ENCODE data around the gene AATF. TPM values are rescaled to one million over a fixed set of nuclear protein-coding genes. Genes with fewer than 3 reads are reported as not detected.
A peak's percentile ranks its signal among the peaks of the same experiment; 100 is the strongest.

AATF gene
- total RNA-seq, 1 experiment from 2014 or later = 61.0 TPM

DNA sequence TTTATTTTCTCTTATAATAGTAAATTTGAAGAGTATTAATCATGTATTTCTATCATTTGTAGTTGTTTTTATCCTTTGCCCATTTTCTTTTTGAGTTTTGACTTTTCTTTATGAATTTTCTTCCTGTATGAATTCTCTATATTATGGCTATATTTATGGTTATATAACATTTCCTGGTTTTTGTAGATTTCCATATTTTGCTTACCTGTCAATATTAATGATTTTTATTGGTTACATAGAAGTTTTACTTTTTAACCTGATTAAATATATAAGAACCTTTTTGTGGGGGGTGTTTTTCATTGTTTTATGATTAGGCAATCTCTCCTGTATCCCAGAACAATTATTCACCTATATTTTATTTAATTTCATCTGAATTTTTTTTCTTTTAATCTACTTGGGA is 93.2 kb downstream of the AATF start (continued):
- TF ChIP-seq, protein P1, sequence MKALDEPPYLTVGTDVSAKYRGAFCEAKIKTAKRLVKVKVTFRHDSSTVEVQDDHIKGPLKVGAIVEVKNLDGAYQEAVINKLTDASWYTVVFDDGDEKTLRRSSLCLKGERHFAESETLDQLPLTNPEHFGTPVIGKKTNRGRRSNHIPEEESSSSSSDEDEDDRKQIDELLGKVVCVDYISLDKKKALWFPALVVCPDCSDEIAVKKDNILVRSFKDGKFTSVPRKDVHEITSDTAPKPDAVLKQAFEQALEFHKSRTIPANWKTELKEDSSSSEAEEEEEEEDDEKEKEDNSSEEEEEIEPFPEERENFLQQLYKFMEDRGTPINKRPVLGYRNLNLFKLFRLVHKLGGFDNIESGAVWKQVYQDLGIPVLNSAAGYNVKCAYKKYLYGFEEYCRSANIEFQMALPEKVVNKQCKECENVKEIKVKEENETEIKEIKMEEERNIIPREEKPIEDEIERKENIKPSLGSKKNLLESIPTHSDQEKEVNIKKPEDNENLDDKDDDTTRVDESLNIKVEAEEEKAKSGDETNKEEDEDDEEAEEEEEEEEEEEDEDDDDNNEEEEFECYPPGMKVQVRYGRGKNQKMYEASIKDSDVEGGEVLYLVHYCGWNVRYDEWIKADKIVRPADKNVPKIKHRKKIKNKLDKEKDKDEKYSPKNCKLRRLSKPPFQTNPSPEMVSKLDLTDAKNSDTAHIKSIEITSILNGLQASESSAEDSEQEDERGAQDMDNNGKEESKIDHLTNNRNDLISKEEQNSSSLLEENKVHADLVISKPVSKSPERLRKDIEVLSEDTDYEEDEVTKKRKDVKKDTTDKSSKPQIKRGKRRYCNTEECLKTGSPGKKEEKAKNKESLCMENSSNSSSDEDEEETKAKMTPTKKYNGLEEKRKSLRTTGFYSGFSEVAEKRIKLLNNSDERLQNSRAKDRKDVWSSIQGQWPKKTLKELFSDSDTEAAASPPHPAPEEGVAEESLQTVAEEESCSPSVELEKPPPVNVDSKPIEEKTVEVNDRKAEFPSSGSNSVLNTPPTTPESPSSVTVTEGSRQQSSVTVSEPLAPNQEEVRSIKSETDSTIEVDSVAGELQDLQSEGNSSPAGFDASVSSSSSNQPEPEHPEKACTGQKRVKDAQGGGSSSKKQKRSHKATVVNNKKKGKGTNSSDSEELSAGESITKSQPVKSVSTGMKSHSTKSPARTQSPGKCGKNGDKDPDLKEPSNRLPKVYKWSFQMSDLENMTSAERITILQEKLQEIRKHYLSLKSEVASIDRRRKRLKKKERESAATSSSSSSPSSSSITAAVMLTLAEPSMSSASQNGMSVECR (CRISPR knock-in tag; IDR thresholded peaks at IDR 0.05; ENCODE audit: borderline replicate concordance) = no peak

DNA sequence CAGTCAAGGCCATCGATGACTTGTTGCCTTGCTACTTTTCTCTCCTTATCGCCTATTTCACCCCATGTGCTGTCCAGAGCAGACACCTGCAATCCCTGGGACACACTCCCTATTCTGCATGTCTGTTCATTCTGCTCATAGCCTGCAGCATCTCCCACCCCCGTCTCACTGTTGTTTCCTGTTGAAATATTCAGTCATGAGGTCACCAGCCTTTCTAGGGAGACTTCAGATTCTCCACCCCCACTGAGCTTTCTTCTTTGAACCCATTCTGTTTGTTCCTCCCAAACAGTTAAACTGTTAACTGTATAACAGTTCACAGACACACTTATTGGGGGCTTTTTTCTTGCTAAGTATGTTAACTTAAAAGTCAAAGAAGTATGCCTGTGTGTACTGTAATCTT is 94.4 kb downstream of the AATF start:
- ChIA-PET POLR2A (no interaction called here), CTCF (interaction anchor here (0.6 kb wide), 1 partner anchor 440 kb away, joined by 3 read pairs; no protein-coding TSS in a partner anchor)
- Mint-ChIP-seq H3K36me3 (peaks cover 3% of the 10 kb centered on the region), H3K27ac (peak overlapping the region; percentile 92), H3K4me1 (peaks cover 46% of the 10 kb centered on the region), H3K4me3 (no peak overlapping the region), H3K27me3 (ENCODE audit: low read depth) (no peaks in the 10 kb centered on the region), H3K9me3 (peaks cover 3% of the 10 kb centered on the region)
- DNase-seq (ENCODE audit: low spot score) (no peak), ATAC-seq (no peak)
- TF ChIP-seq FOXP1 (CRISPR knock-in tag; IDR thresholded peaks at IDR 0.05; ENCODE audit: borderline replicate concordance) (no peak), ZNF263 (CRISPR knock-in tag; IDR thresholded peaks at IDR 0.05; ENCODE audit: low read depth) (no peak), EMX1 (CRISPR knock-in tag; IDR thresholded peaks at IDR 0.05) (no peak), ZNF138 (CRISPR knock-in tag; conservative IDR thresholded peaks at IDR 0.05) (no peak), RORB (CRISPR knock-in tag; IDR thresholded peaks at IDR 0.05) (no peak), ZNF416 (CRISPR knock-in tag; IDR thresholded peaks at IDR 0.05) (no peak), GTF2I (CRISPR knock-in tag; conservative IDR thresholded peaks at IDR 0.05) (no peak), NFYB (CRISPR knock-in tag; conservative IDR thresholded peaks at IDR 0.05; ENCODE audit: low read depth) (no peak), OVOL2 (CRISPR knock-in tag; IDR thresholded peaks at IDR 0.05; ENCODE audit: borderline replicate concordance) (no peak), FOXJ3 (CRISPR knock-in tag; IDR thresholded peaks at IDR 0.05; ENCODE audit: borderline replicate concordance) (no peak), NR1H2 (CRISPR knock-in tag; IDR thresholded peaks at IDR 0.05) (no peak), KAT7 (CRISPR knock-in tag; IDR thresholded peaks at IDR 0.05; ENCODE audit: borderline replicate concordance) (no peak)
- TF ChIP-seq, protein P2, sequence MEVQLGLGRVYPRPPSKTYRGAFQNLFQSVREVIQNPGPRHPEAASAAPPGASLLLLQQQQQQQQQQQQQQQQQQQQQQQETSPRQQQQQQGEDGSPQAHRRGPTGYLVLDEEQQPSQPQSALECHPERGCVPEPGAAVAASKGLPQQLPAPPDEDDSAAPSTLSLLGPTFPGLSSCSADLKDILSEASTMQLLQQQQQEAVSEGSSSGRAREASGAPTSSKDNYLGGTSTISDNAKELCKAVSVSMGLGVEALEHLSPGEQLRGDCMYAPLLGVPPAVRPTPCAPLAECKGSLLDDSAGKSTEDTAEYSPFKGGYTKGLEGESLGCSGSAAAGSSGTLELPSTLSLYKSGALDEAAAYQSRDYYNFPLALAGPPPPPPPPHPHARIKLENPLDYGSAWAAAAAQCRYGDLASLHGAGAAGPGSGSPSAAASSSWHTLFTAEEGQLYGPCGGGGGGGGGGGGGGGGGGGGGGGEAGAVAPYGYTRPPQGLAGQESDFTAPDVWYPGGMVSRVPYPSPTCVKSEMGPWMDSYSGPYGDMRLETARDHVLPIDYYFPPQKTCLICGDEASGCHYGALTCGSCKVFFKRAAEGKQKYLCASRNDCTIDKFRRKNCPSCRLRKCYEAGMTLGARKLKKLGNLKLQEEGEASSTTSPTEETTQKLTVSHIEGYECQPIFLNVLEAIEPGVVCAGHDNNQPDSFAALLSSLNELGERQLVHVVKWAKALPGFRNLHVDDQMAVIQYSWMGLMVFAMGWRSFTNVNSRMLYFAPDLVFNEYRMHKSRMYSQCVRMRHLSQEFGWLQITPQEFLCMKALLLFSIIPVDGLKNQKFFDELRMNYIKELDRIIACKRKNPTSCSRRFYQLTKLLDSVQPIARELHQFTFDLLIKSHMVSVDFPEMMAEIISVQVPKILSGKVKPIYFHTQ (CRISPR knock-in tag; IDR thresholded peaks at IDR 0.05) = no peak
- TF ChIP-seq, protein P3, sequence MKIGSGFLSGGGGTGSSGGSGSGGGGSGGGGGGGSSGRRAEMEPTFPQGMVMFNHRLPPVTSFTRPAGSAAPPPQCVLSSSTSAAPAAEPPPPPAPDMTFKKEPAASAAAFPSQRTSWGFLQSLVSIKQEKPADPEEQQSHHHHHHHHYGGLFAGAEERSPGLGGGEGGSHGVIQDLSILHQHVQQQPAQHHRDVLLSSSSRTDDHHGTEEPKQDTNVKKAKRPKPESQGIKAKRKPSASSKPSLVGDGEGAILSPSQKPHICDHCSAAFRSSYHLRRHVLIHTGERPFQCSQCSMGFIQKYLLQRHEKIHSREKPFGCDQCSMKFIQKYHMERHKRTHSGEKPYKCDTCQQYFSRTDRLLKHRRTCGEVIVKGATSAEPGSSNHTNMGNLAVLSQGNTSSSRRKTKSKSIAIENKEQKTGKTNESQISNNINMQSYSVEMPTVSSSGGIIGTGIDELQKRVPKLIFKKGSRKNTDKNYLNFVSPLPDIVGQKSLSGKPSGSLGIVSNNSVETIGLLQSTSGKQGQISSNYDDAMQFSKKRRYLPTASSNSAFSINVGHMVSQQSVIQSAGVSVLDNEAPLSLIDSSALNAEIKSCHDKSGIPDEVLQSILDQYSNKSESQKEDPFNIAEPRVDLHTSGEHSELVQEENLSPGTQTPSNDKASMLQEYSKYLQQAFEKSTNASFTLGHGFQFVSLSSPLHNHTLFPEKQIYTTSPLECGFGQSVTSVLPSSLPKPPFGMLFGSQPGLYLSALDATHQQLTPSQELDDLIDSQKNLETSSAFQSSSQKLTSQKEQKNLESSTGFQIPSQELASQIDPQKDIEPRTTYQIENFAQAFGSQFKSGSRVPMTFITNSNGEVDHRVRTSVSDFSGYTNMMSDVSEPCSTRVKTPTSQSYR (CRISPR knock-in tag; IDR thresholded peaks at IDR 0.05) = no peak

Data from WTC11 (cell line).